GM21367 (cell line): ENCODE results near the gene NPHS1.
A peak's percentile ranks its signal among the peaks of the same experiment; 100 is the strongest.
"Not testable (repeated sequence)": the region's sequence is repeated elsewhere in the genome, so short reads cannot be mapped to it uniquely, and the experiment has no call there.

Experiments used
- ATAC-seq: cut with Tn5 transposase; IDR thresholded peaks from one replicate; pipeline ENCODE4 v1.9.1; 2021; ENCODE audit not compliant: unreplicated experiment

NPHS1 gene

GRCh38 chr19:35879770-35880317 lies 27.5 kb upstream of the NPHS1 start:
- ATAC-seq = no peak

DNA sequence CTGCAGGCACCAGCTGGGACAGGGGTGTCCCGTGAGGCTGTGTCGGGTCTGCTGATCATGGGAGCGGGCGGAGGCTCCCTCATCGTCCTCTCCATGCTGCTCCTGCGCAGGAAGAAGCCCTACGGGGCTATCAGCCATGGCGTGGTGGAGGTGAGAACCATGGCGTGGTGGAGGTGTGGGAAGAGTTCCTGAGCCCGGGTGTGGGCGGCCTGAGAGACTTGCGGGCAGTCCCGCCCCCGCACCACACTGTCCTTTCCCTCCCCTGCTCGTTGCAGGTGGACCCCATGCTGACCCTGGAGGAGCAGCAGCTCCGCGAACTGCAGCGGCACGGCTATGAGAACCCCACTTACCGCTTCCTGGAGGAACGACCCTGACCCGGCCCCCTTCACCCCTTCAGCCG lies 26.8 kb upstream of the NPHS1 start:
- ATAC-seq = no peak

DNA sequence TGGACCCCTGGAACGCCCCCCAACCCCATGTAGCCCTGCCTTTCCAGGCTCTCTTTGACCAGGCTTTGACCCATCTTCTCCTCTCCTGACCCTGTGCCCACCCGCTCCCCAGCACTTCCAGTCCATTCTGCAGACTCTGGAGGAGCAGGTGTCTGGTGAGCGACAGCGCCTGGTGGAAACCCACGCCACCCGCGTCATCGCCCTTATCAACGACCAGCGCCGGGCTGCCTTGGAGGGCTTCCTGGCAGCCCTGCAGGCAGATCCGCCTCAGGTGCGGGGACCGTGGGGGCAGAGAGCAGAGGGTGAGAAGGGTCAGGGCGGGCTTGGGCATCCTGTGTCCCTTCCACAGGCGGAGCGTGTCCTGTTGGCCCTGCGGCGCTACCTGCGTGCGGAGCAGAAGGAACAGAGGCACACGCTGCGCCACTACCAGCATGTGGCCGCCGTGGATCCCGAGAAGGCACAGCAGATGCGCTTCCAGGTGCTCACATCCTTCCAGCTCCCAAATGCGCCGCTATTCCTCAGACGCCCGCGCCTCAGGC lies 22.2 kb upstream of the NPHS1 start:
- no peak for ATAC-seq

GRCh38 chr19:35872180-35872579 lies 19.9 kb upstream of the NPHS1 start:
- ATAC-seq = no peak

DNA sequence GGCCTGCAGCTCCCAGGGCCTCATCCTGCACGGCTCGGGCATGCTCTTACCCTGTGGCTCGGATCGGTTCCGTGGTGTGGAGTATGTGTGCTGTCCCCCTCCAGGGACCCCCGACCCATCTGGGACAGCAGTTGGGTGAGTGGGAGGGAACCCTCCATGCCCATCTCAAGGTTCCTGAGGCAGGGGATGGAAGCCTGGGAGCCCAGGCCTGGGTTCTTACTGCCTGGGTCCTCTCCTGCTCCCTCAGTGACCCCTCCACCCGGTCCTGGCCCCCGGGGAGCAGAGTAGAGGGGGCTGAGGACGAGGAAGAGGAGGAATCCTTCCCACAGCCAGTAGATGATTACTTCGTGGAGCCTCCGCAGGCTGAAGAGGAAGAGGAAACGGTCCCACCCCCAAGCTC lies 19.3 kb upstream of the NPHS1 start:
- ATAC-seq = no peak

DNA sequence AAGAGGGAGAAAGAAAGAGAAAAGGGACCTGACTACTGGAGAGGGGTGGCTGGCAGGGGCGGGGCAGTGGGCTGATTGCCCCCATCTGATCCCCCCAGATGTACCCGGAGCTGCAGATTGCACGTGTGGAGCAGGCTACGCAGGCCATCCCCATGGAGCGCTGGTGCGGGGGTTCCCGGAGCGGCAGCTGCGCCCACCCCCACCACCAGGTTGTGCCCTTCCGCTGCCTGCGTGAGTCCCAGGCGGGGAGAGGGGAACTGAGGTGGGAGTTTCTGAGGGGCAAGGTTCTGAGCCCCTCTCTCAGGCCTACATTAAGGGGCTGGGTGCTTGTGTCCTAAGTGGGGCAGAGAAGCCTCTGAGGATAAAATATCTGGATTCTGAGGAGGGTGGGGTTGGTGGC lies 18.5 kb upstream of the NPHS1 start:
- ATAC-seq = no peak

GRCh38 chr19:35870124-35870736 lies 17.9 kb upstream of the NPHS1 start:
- not testable (repeated sequence) for ATAC-seq

- peak; percentile 53 for ATAC-seq
Observed at GRCh38 chr19:35869327-35870123, 17.2 kb upstream of the NPHS1 start.

GRCh38 chr19:35868823-35869326 lies 16.6 kb upstream of the NPHS1 start:
- ATAC-seq = no peak

GRCh38 chr19:35868172-35868822 lies 16.0 kb upstream of the NPHS1 start, which contains the start of gene APLP1:
APLP1 (plus strand) TSS chr19:35868574; CDS start chr19:35868637, 63 bp downstream.
- ATAC-seq = no peak

- ATAC-seq = no peak
Observed at GRCh38 chr19:35863018-35863417, 10.7 kb upstream of the NPHS1 start.

DNA sequence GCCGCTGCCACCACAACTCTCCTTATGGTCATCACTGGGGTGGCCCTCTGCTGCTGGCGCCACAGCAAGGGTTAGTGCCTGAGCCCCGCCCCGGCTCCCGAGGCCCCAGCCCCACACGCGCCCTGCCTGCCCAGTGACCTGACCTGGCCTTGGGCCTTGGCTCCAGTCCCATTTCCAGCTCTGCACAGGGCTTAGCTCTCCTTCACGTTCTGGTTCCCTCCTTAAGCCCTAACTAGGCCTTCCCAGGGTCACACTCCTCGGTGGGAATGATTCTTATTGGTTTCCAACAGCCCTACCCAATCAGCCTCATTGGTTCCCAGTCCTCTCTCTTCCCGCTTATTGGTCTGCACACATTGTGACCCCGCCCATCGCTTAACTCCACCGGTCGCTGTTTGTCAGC lies 10.2 kb upstream of the NPHS1 start:
- ATAC-seq = no peak

- ATAC-seq = no peak
Observed at GRCh38 chr19:35861640-35862160, 9.4 kb upstream of the NPHS1 start.

GRCh38 chr19:35860818-35861639 lies 8.7 kb upstream of the NPHS1 start:
- ATAC-seq = no peak

- ATAC-seq = no peak
Observed at GRCh38 chr19:35860436-35860817, 8.1 kb upstream of the NPHS1 start.

DNA sequence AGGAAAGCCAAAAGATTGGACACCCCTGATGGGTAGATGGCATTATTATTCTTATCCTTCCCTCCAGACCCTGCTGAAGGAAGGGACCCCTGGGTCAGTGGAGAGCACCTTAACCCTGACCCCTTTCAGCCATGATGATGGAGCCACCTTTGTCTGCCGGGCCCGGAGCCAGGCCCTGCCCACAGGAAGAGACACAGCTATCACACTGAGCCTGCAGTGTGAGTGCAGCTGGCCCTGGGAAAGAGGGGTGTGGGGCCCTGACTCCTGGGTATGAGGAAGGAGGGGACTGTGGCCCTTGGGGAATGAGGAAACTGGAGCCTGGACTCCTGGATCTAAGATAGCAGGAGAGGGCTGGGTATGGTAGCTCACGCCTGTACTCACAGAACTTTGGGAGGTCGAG lies 7.1 kb upstream of the NPHS1 start:
- no peak for ATAC-seq

DNA sequence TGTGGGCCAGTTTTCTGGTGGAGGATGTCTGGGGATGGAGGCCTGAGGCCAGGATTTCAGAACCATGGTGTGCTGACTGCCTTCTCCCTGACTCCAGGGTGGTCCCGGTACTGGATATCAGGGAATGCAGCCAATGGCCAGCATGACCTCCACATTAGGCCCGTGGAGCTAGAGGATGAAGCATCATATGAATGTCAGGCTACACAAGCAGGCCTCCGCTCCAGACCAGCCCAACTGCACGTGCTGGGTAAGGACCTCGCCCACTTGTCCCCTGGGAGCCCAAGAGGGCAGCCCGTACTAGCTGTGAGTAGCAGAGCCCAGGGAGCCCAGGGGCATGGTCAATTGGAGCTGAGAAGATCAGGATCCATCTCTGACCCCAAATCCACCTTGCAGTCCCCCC lies 6.0 kb upstream of the NPHS1 start:
- no peak for ATAC-seq

DNA sequence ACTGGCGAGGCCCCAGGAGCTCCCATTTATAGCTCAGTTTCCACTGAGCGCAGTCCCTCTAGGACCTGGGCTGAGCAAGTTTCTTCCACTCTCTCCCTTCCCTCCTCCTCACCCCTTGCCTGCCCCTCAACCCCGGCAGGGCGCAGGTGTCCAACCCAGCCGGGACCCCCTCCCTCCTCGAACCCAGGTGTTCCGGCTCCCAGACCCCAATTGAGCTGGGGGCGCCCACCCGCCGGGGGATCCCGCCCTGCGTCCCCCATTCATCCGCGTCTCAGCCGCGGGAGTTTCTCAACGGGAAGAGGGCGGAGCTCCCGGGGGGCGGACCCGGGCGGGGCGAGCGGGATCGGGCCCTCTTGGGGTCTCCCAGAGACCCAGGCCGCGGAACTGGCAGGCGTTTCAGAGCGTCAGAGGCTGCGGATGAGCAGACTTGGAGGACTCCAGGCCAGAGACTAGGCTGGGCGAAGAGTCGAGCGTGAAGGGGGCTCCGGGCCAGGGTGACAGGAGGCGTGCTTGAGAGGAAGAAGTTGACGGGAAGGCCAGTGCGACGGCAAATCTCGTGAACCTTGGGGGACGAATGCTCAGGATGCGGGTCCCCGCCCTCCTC lies 4.3 kb upstream of the NPHS1 start, which contains the start of gene KIRREL2:
TSS of gene KIRREL2 (plus strand) at position 366 of the 604 bp plus-strand sequence. CDS start at position 575, 209 bp downstream.
- no peak for ATAC-seq

GRCh38 chr19:35853038-35853756 lies 893 bp upstream of the NPHS1 start:
- no peak for ATAC-seq
